Central memory CD4-positive, alpha-beta T cell (primary cell): ENCODE results near the gene PLCB3.
"Not testable (repeated sequence)": the region's sequence is repeated elsewhere in the genome, so short reads cannot be mapped to it uniquely, and the experiment has no call there.

ENCODE experiments used
- DNase-seq: peaks from one replicate; pipeline ENCODE4 v3.0.0; 2022

PLCB3 gene

GRCh38 chr11:64306563-64306875 is 55.2 kb downstream of the PLCB3 start:
- no peak for DNase-seq

GRCh38 chr11:64306876-64307622 is 55.7 kb downstream of the PLCB3 start:
- no peak for DNase-seq

GRCh38 chr11:64307795-64308194 is 56.5 kb downstream of the PLCB3 start:
- DNase-seq = not testable (repeated sequence)

GRCh38 chr11:64312947-64313346 is 61.6 kb downstream of the PLCB3 start:
- DNase-seq = no peak

GRCh38 chr11:64313491-64314145 is 62.3 kb downstream of the PLCB3 start:
- no peak for DNase-seq

GRCh38 chr11:64314146-64314804 is 62.9 kb downstream of the PLCB3 start:
- no peak for DNase-seq

- DNase-seq = no peak
These were observed 63.7 kb downstream of the PLCB3 start for GRCh38 chr11:64314805-64315561.

- not testable (repeated sequence) for DNase-seq
These were observed 64.6 kb downstream of the PLCB3 start for GRCh38 chr11:64315667-64316526.

GRCh38 chr11:64316672-64317324 is 65.5 kb downstream of the PLCB3 start:
- DNase-seq = peak; percentile 54

- DNase-seq = peak; percentile 99
These were observed 66.1 kb downstream of the PLCB3 start, which contains the start of gene TRMT112 for GRCh38 chr11:64317325-64317960. TSS of gene TRMT112 (minus strand) at chr11:64317559. CDS start at chr11:64317526, 33 bp downstream.

- peak; percentile 97 for DNase-seq
These were observed 66.8 kb downstream of the PLCB3 start, which contains the start of gene PRDX5 for GRCh38 chr11:64317961-64318765. TSS of gene PRDX5 (plus strand) at chr11:64318121. CDS start at chr11:64318216, 95 bp downstream.
